HG02938 (cell line): ENCODE measurements around the gene FCAMR.

ENCODE experiments used
- ATAC-seq: cut with Tn5 transposase; IDR thresholded peaks from one replicate; pipeline ENCODE4 v1.9.1; 2021; ENCODE audit warnings: mild to moderate bottlenecking, moderate library complexity; ENCODE audit not compliant: unreplicated experiment

The FCAMR gene

GRCh38 chr1:206912445-206913095 lies 57.7 kb downstream of the FCAMR start:
- ATAC-seq: no peak

DNA sequence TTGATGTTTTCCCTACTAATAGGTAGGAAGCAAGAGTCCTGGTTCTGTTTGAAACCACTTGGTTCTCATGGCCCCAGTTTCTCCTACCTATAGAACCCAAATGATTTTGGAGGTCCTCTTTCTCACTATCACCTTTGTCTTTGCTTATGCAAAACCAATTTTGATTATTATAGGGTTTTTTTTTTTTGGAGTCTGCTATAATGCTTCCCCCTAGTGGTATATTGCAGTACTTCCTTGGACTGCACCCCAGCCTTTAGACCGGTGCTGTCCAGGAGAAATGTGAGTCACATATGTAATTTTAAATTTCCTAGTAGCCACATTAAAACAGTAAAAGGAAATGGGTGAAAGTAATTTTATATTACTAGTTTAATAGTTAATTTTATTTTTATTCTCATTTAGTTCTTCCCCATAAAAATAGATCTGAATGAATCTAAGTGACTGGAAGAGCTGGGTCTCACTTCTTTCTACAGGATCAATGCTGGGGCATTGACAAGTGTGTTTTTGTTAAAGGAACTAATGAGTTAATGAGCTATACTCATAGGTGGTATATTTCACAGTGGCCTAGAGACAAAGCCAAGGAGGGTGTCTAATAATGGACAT lies 59.1 kb downstream of the FCAMR start:
- no peak for ATAC-seq

GRCh38 chr1:206909883-206910318 lies 60.4 kb downstream of the FCAMR start:
- ATAC-seq: no peak

GRCh38 chr1:206909161-206909882 lies 60.9 kb downstream of the FCAMR start:
- no peak for ATAC-seq

DNA sequence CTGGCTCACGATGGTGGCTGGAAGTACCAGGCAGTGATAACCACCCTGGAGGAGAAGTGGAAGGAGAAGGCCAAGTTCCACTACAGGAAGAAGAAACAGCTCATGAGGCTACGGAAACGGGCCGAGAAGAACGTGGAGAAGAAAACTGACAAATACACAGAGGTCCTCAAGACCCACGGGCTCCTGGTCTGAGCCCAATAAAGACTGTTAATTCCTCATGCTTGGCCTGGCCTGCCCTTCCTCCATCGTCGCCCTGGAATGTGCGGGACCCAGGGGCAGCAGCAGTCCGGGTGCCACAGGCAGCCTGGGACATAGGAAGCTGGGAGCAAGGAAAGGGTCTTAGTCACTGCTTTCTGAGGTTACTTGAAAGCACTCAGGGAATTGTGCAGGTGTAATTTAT lies 62.2 kb downstream of the FCAMR start:
- no peak for ATAC-seq
